Heart left ventricle (tissue), 13 donors: ENCODE measurements around the gene FCRL1.

Source experiments
- CTCF ChIP-seq, 12 donors: fragments of 200-600 bp; sonication (generic) in 4 of 12; IDR thresholded peaks; one replicate each; pipeline versions ENCODE4 v1.5.0 to v1.8.0; 2018 to 2022; ENCODE audit warnings: antibody characterized with exemption in 12 of 12, mild to moderate bottlenecking in 5 of 12
- POLR2A ChIP-seq, 2 donors: fragments of 450-650 bp; IDR thresholded peaks; one replicate each; pipeline ENCODE4 v1.6.1; 2017; ENCODE audit warnings: antibody characterized with exemption in 2 of 2, mild to moderate bottlenecking in 2 of 2, moderate library complexity in 2 of 2
- donor health status: ischemic (EF 13 %, LVEDD 7.1; RV severe dilation, severe dysfunction).
- donor health status: DM: no; HTN: yes; CAD: no.
- donor health status: DM: no; HTN: no; CAD: no.
- donor health status: ischemic (EF 25% LVEDD 6.9; RV normal size, moderate dysfunction).
- donor health status: ischemic (EF 25% LVEDD 5.7; RV mildly dilated, moderate dysfunction).
- donor health status: ischemic (EF 35%, LVEDD 5.7; RV mildly dilated, moderate dysfunction).
- donor health status: nonischemic (EF 11% LVEDD 7.7; RV severe dilation, severe dysfunction).
- donor health status: DM: yes; HTN: yes; CAD: no.
- donor health status: PGD.
- donor health status: ischemic (EF 29% LVEDD 5.4; RV normal size, mild dysfunction).
- donor health status: nonischemic (EF 23%, LVEDD 6.1; RV moderate dilation, normal function).

- no peak for TF ChIP-seq CTCF (IDR thresholded peaks at IDR 0.05)
- no peak for TF ChIP-seq POLR2A (IDR thresholded peaks at IDR 0.05)
Measured at GRCh38 chr1:157819896-157820295, at the start of gene FCRL1.
